ENCODE data around the gene ROBO1. TPM values are rescaled to one million over a fixed set of nuclear protein-coding genes. Genes with fewer than 3 reads are reported as not detected.

Gene ROBO1
- polyA plus RNA-seq, 4 donors = 0.81 to 12.2 (median 2.6) TPM

DNA sequence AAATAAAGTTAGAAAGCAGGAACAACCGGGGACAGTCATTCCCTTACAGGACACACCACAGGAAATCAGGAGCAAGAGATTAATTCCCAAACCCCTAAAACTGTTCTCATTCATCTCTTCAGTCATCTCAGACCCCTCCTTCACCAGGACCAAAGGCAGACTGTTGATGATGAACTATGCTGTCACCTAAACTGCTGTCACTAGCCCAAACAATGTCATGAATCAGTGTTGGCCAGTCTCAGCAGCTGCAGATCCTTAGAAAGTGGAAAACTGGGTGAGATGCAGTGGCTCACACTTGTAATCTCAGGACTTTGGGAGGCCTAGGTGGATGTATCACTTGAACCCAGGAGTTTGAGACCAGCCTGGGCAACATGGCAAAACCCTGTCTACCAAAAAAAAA lies 909.6 kb downstream of the ROBO1 start:
- no peak for DNase-seq
- 67 to 73% (median 72%) methylated on average over 1 of the region's 1 CpG for WGBS, 3 donors
- H3K4me1 ChIP-seq (ENCODE audit: control insufficient read depth in 3 of 3, insufficient read depth in 2 of 3, low read depth in 1 of 3, low read length in 2 of 3) = no peaks in the 10 kb centered on the region
- FAIRE-seq = no peak
- H3K36me3 ChIP-seq (ENCODE audit: control insufficient read depth in 3 of 3, insufficient read depth in 2 of 3, low read depth in 1 of 3, low read length in 3 of 3) = no peaks in the 10 kb centered on the region
- no peak overlapping the region for H3K4me3 ChIP-seq (ENCODE audit: low read depth in 1 of 3, low read length in 3 of 3)
- no peaks in the 10 kb centered on the region for H3K9me3 ChIP-seq (ENCODE audit: control insufficient read depth in 2 of 2, insufficient read depth in 1 of 2, low read depth in 1 of 2, low read length in 1 of 2)
- no peak overlapping the region for H3K27ac ChIP-seq (ENCODE audit: low read depth in 1 of 3, low read length in 2 of 3)
- H3K27me3 ChIP-seq (ENCODE audit: control insufficient read depth in 3 of 3, insufficient read depth in 3 of 3, low read length in 3 of 3) = no peaks in the 10 kb centered on the region

DNA sequence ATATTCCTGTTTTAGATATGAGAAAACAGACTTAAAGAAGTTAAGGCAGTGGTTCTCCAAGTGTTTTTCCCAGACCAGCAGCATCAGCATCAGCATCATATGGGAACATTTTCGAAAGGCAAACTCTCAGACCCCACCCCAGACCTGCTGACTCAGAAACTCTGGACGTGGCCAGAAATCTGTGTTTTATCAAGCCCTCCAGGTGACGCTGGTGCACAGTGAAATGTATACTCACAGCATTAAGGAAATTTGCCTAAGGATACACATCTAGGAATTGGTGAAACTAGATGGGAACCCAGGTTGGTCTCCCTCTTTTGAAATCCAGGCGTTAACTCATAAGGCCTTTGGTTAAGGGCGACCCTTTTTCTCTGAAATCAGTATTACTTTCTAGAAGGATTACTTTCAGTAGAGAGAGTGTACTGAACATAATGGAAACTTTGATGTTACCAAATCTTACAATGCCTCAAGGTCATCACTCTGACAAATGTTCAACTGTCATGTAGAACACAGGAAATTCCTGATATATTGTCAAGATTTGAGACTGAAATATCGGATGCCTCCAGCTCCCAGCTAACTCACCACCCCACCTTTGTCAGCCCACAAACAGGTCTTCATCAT lies 910.2 kb downstream of the ROBO1 start:
- DNase-seq (no peak), FAIRE-seq (no peak)
- Histone ChIP-seq H3K4me1 (ENCODE audit: control insufficient read depth in 3 of 3, insufficient read depth in 2 of 3, low read depth in 1 of 3, low read length in 2 of 3) (no peaks in the 10 kb centered on the region), H3K36me3 (ENCODE audit: control insufficient read depth in 3 of 3, insufficient read depth in 2 of 3, low read depth in 1 of 3, low read length in 3 of 3) (no peaks in the 10 kb centered on the region), H3K4me3 (ENCODE audit: low read depth in 1 of 3, low read length in 3 of 3) (no peak overlapping the region), H3K9me3 (ENCODE audit: control insufficient read depth in 2 of 2, insufficient read depth in 1 of 2, low read depth in 1 of 2, low read length in 1 of 2) (no peaks in the 10 kb centered on the region), H3K27me3 (ENCODE audit: control insufficient read depth in 3 of 3, insufficient read depth in 3 of 3, low read length in 3 of 3) (no peaks in the 10 kb centered on the region), H3K27ac (ENCODE audit: low read depth in 1 of 3, low read length in 2 of 3) (no peak overlapping the region)
- WGBS, 3 donors = 66 to 82% (median 75%) methylated on average over 6 of the region's 6 CpGs

DNA sequence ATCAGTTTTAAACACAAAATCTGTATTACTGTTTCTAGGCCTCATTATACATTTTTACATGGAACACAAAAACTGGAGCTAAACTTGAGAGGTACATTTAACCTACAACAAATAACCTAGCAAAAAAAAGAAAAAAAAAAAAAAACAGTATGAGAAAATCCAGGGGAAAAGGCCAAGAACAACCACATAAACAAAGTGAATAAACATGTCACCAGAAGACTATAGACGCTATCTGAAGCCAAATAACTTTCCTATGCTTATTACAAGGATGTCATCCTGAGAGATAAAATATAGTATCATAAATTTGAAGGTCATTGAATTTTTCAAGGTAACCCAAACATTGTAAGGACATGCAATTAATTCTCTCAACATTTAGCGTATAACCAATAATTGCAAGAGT lies 911.6 kb downstream of the ROBO1 start:
- FAIRE-seq = no peak
- H3K27ac ChIP-seq (ENCODE audit: low read depth in 1 of 3, low read length in 2 of 3) = no peak overlapping the region
- H3K4me1 ChIP-seq (ENCODE audit: control insufficient read depth in 3 of 3, insufficient read depth in 2 of 3, low read depth in 1 of 3, low read length in 2 of 3) = no peaks in the 10 kb centered on the region
- WGBS, 3 donors = 77 to 83% (median 79%) methylated on average over 2 of the region's 2 CpGs
- no peak for DNase-seq
- H3K27me3 ChIP-seq (ENCODE audit: control insufficient read depth in 3 of 3, insufficient read depth in 3 of 3, low read length in 3 of 3) = no peaks in the 10 kb centered on the region
- H3K36me3 ChIP-seq (ENCODE audit: control insufficient read depth in 3 of 3, insufficient read depth in 2 of 3, low read depth in 1 of 3, low read length in 3 of 3) = no peaks in the 10 kb centered on the region
- H3K4me3 ChIP-seq (ENCODE audit: low read depth in 1 of 3, low read length in 3 of 3) = no peak overlapping the region
- H3K9me3 ChIP-seq (ENCODE audit: control insufficient read depth in 2 of 2, insufficient read depth in 1 of 2, low read depth in 1 of 2, low read length in 1 of 2) = no peaks in the 10 kb centered on the region

DNA sequence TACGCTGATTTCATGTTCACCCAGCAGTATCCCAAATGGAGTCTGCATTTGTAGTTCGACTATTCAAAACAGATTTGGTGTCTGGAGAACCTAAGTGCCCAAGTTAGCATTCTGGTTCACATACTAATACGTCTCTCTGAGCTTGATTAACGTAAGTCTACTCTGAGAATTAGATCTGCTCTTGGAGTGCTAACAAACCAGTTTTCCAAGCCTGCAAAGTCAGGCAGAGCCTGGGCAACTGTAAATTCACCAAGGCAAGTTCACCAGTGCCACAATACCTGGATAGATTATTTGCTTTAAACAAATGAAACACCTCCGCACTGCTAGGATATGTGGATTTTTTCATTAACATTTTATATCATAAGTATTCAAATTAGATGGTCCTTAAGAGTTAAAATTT lies 912.6 kb downstream of the ROBO1 start:
- H3K9me3 ChIP-seq (ENCODE audit: control insufficient read depth in 2 of 2, insufficient read depth in 1 of 2, low read depth in 1 of 2, low read length in 1 of 2) = no peaks in the 10 kb centered on the region
- 81 to 87% (median 84%) methylated on average over 5 of the region's 5 CpGs for WGBS, 3 donors
- H3K4me3 ChIP-seq (ENCODE audit: low read depth in 1 of 3, low read length in 3 of 3) = no peak overlapping the region
- H3K27me3 ChIP-seq (ENCODE audit: control insufficient read depth in 3 of 3, insufficient read depth in 3 of 3, low read length in 3 of 3) = no peaks in the 10 kb centered on the region
- H3K27ac ChIP-seq (ENCODE audit: low read depth in 1 of 3, low read length in 2 of 3) = no peak overlapping the region
- no peaks in the 10 kb centered on the region for H3K4me1 ChIP-seq (ENCODE audit: control insufficient read depth in 3 of 3, insufficient read depth in 2 of 3, low read depth in 1 of 3, low read length in 2 of 3)
- no peaks in the 10 kb centered on the region for H3K36me3 ChIP-seq (ENCODE audit: control insufficient read depth in 3 of 3, insufficient read depth in 2 of 3, low read depth in 1 of 3, low read length in 3 of 3)
- DNase-seq (no peak), FAIRE-seq (no peak)

DNA sequence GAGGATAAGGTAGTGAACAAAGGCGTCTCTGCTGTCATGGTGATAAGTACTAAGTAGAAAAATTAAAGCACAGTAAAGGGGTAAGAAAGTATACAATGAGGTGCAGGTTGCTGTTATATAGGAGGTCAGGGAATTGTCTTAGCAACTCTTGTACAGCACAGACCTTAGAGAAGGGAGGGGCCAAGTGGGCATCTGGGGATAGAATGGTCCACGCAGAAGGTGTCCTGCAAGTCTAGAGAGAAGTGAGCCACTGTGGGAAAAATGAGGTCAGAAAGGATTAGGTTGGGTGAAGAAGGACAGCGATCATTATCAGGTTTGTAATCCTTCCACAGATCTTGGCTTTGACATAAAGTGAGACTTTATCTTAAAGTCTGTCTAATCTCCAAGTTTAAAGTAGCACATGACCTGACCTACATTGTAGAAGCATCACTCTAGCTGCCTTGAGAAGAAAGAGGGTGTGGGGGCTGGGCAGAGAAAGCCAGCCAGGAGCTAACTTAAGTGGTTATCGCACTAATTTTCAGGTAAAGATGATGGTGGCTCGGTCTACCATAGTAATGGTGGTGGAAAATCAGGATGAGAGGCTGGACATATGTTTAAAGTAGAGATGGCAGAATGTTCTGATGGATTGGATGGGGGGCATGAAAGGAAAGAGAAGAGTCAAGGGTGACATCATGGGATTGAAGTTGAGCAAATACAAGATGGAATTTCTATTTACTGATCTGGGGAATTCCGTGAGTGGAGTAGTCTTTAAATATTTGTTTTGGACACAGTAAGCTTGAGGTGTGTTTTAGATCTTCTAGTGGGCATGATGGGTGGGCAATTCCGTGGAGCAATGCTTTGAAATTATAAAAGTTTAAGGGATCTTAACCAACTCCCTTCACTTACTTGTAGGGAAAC lies 919.2 kb downstream of the ROBO1 start:
- Histone ChIP-seq H3K36me3 (ENCODE audit: control insufficient read depth in 3 of 3, insufficient read depth in 2 of 3, low read depth in 1 of 3, low read length in 3 of 3) (no peaks in the 10 kb centered on the region), H3K27me3 (ENCODE audit: control insufficient read depth in 3 of 3, insufficient read depth in 3 of 3, low read length in 3 of 3) (no peaks in the 10 kb centered on the region), H3K4me3 (ENCODE audit: low read depth in 1 of 3, low read length in 3 of 3) (no peak overlapping the region), H3K9me3 (ENCODE audit: control insufficient read depth in 2 of 2, insufficient read depth in 1 of 2, low read depth in 1 of 2, low read length in 1 of 2) (no peaks in the 10 kb centered on the region), H3K4me1 (ENCODE audit: control insufficient read depth in 3 of 3, insufficient read depth in 2 of 3, low read depth in 1 of 3, low read length in 2 of 3) (no peaks in the 10 kb centered on the region), H3K27ac (ENCODE audit: low read depth in 1 of 3, low read length in 2 of 3) (no peak overlapping the region)
- WGBS, 3 donors = 66 to 79% (median 67%) methylated on average over 7 of the region's 7 CpGs
- no peak for FAIRE-seq
- no peak for DNase-seq

DNA sequence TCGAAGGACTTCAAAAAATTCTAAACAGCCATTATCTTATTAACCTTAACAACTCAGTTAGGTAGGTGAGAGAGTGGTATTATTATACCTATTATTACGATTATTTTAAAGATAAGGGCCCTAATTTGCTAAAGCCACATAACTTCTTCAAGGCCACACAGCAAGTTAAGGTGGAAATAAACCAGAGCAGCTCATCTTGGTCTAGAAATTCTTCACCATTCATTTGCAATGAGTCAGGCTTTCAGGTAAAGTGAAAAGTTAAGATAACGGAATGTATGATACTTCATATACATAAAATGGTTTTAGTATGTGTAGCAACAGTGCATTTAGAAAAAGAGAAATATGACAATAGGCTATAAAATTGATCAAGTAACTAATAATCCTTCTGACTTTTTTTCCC lies 920.2 kb downstream of the ROBO1 start:
- no peaks in the 10 kb centered on the region for H3K9me3 ChIP-seq (ENCODE audit: control insufficient read depth in 2 of 2, insufficient read depth in 1 of 2, low read depth in 1 of 2, low read length in 1 of 2)
- no peaks in the 10 kb centered on the region for H3K27me3 ChIP-seq (ENCODE audit: control insufficient read depth in 3 of 3, insufficient read depth in 3 of 3, low read length in 3 of 3)
- H3K4me3 ChIP-seq (ENCODE audit: low read depth in 1 of 3, low read length in 3 of 3) = no peak overlapping the region
- no peak overlapping the region for H3K27ac ChIP-seq (ENCODE audit: low read depth in 1 of 3, low read length in 2 of 3)
- 29 to 60% (median 52%) methylated on average over 3 of the region's 3 CpGs for WGBS, 3 donors
- no peaks in the 10 kb centered on the region for H3K36me3 ChIP-seq (ENCODE audit: control insufficient read depth in 3 of 3, insufficient read depth in 2 of 3, low read depth in 1 of 3, low read length in 3 of 3)
- FAIRE-seq (no peak), DNase-seq (no peak)
- H3K4me1 ChIP-seq (ENCODE audit: control insufficient read depth in 3 of 3, insufficient read depth in 2 of 3, low read depth in 1 of 3, low read length in 2 of 3) = no peaks in the 10 kb centered on the region

DNA sequence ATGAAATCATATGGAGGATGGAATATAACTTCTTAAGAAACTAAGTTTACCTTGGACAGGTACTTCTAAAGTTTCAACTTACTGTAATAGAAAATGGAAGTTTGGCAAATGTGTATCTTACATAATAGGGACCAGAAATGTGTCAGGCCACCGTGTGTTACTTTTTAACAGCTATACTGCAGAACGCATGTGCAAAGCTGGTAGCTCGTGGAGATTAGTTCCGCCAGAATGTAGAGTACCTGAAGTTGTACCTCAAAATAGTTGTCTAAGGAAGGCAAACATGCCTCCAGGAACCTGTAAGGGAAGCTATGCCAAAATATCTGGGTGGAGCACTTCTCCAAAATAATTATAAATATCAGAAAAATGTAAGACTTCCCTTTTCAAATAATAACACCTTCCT lies 920.6 kb downstream of the ROBO1 start:
- H3K27me3 ChIP-seq (ENCODE audit: control insufficient read depth in 3 of 3, insufficient read depth in 3 of 3, low read length in 3 of 3) = no peaks in the 10 kb centered on the region
- no peak for FAIRE-seq

DNA sequence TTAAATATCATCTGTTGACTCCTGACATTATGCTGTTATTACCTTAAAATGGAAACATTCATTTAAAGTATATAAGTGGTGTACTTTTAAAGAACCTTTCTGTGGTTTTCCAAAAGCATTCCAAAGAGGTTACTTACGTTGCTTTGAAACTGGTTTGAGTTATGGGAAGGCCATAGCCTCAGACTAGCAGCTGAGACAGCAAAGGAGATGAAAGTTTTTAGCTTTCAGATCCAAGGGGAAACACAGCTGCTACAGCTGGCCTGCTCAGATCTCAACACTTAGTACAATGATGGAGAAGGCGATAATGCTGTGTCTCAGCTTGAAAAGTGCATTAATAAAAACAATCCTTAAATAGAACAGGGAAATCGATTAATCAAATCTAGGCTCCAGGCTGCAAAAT lies 921.1 kb downstream of the ROBO1 start:
- DNase-seq (no peak), FAIRE-seq (no peak)
- H3K4me3 ChIP-seq (ENCODE audit: low read depth in 1 of 3, low read length in 3 of 3) = no peak overlapping the region
- H3K27me3 ChIP-seq (ENCODE audit: control insufficient read depth in 3 of 3, insufficient read depth in 3 of 3, low read length in 3 of 3) = no peaks in the 10 kb centered on the region
- H3K9me3 ChIP-seq (ENCODE audit: control insufficient read depth in 2 of 2, insufficient read depth in 1 of 2, low read depth in 1 of 2, low read length in 1 of 2) = no peaks in the 10 kb centered on the region
- no peaks in the 10 kb centered on the region for H3K36me3 ChIP-seq (ENCODE audit: control insufficient read depth in 3 of 3, insufficient read depth in 2 of 3, low read depth in 1 of 3, low read length in 3 of 3)
- no peak overlapping the region for H3K27ac ChIP-seq (ENCODE audit: low read depth in 1 of 3, low read length in 2 of 3)
- no peaks in the 10 kb centered on the region for H3K4me1 ChIP-seq (ENCODE audit: control insufficient read depth in 3 of 3, insufficient read depth in 2 of 3, low read depth in 1 of 3, low read length in 2 of 3)
- 46 to 57% (median 56%) methylated on average over 3 of the region's 3 CpGs for WGBS, 3 donors

More for the DNA sequence above, 920.6 kb downstream of the ROBO1 start:
- no peak overlapping the region for H3K4me3 ChIP-seq (ENCODE audit: low read depth in 1 of 3, low read length in 3 of 3)
- DNase-seq = no peak
- no peak overlapping the region for H3K27ac ChIP-seq (ENCODE audit: low read depth in 1 of 3, low read length in 2 of 3)
- H3K4me1 ChIP-seq (ENCODE audit: control insufficient read depth in 3 of 3, insufficient read depth in 2 of 3, low read depth in 1 of 3, low read length in 2 of 3) = no peaks in the 10 kb centered on the region
- no peaks in the 10 kb centered on the region for H3K9me3 ChIP-seq (ENCODE audit: control insufficient read depth in 2 of 2, insufficient read depth in 1 of 2, low read depth in 1 of 2, low read length in 1 of 2)
- no peaks in the 10 kb centered on the region for H3K36me3 ChIP-seq (ENCODE audit: control insufficient read depth in 3 of 3, insufficient read depth in 2 of 3, low read depth in 1 of 3, low read length in 3 of 3)
- WGBS, 3 donors = 72 to 77% (median 73%) methylated on average over 4 of the region's 4 CpGs

Measured in small intestine (tissue), 7 donors.